Stimulated activated CD8-positive, alpha-beta memory T cell treated with anti-CD3 and anti-CD28 coated beads, Interleukin-15, amount 100 ng/mL, for 1 hour (primary cell): ENCODE data around the gene THBS2.
"Not testable (repeated sequence)": the region's sequence is repeated elsewhere in the genome, so short reads cannot be mapped to it uniquely, and the experiment has no call there.

Source experiments
- DNase-seq: peaks from one replicate; pipeline ENCODE4 v3.0.0-alpha.2; 2020; ENCODE audit warnings: low read depth

THBS2 gene

GRCh38 chr6:169271877-169272216 lies 18.2 kb upstream of the THBS2 start:
- no peak for DNase-seq

DNA sequence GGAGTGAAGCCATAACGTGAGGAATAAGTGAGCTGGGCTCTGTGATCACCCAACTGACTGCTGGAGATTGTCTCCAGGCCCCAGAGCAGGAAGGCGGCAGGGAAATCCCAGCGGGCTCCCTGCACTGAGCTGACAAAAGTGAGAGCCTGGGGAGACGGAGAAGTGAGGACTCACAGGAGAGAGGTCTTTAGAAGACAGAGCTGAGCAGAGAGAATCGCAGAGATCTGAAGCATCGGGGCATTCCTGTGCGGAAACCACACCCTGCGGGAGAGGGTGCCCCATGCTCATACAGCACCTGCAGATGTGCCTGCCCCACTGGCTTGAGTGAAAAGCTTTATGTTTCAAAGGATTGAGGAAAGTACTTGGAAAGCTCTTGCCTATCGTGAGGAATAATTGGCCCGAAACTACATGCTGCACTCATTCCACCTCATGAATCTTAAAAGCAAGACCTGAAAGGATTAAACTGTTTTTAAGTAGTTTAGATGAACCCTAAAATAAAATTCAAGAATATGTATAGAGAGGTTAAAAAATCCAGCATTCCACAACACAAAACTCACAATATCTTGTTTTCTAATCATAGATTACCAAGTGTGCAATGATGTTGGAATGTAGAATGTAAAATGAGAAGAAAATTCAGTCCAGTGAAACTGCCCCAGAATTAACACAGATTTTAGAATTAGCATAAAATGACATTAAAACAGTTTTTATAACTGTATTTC lies 17.7 kb upstream of the THBS2 start:
- no peak for DNase-seq

- DNase-seq = not testable (repeated sequence)
Observed at GRCh38 chr6:169270077-169270380, 16.4 kb upstream of the THBS2 start.

- no peak for DNase-seq
Observed at GRCh38 chr6:169269180-169270076, 15.8 kb upstream of the THBS2 start.

DNA sequence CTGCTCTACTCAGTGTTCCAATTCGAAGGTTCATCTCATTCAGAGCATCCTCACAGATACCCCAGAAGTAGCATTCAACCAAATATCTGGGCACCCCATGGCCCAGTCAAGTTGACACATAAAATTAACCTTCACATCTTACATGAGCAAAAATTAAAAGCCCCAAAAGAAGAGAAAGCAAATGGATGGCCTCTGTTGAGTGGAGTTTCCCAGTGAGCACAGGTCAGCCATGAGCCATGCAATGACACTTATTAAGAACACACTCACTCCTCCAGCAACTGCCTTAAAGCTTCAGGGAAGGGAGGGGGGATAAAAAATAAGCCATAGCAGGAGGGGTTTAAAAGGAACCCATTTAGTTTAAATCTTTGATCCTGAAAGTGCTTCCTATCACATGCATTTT lies 14.6 kb upstream of the THBS2 start:
- DNase-seq = no peak

- DNase-seq = no peak
Observed at GRCh38 chr6:169266746-169267591, 13.3 kb upstream of the THBS2 start.

- DNase-seq = no peak
Observed at GRCh38 chr6:169266261-169266660, 12.6 kb upstream of the THBS2 start.

GRCh38 chr6:169265486-169266131 lies 12.0 kb upstream of the THBS2 start:
- no peak for DNase-seq

DNA sequence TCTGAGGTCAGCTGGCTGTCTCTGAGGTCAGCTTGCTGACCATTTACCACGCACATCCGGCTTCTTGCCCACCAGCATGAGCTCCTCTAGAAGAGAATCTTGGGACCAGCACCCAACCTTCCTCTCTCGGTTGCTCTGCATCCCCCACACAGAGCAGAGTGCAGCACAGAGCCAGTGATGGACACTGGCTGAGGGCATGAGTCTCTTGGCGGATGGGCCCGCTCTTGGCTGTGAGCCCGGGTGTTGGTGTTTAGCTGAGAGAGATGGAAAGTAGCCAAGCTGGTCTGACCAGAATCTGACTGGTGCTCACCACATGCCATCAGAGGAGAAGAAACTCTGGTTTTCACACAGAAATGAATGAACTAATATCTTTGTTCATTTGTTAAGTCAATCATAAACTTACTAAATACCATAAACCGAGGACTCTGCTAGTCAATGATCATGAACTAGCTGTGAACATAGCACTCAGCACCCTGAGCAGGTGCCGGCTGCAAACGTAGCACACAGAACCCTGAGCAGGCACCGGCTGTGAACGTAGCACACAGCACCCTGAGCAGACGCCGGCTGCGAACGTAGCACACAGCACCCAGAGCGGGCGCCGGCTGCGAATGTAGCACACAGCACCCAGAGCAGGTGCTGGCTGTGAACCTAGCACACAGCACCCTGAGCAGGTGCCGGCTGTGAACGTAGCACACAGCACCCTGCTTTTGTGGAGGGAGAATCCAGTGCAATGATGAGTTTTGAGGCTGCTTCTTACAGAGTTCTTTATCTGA lies 10.4 kb upstream of the THBS2 start:
- DNase-seq = no peak

DNA sequence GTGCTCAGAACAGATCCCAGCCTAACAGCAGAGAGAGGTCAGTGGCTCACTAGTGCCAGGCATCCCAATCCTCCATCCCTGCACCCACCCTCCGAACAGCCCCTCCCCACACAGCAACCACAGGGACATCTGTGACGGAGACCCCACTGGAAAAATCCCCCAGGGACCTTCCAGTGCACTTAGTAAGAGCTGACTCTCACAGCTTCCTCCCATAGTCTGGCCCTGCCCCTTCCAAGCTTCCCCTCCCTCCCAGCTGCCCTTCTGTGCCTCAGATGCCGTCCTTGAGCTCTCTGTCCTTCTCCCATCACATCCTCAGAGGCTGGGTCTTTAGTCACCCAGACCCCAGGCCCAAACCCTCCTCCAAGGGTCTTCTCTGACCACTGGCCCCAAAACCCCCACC lies 9.7 kb upstream of the THBS2 start:
- no peak for DNase-seq

GRCh38 chr6:169262602-169263001 lies 9.0 kb upstream of the THBS2 start:
- DNase-seq = not testable (repeated sequence)

- DNase-seq = no peak
Observed at GRCh38 chr6:169256518-169256917, 2.9 kb upstream of the THBS2 start.

GRCh38 chr6:169256061-169256460 lies 2.4 kb upstream of the THBS2 start:
- no peak for DNase-seq

DNA sequence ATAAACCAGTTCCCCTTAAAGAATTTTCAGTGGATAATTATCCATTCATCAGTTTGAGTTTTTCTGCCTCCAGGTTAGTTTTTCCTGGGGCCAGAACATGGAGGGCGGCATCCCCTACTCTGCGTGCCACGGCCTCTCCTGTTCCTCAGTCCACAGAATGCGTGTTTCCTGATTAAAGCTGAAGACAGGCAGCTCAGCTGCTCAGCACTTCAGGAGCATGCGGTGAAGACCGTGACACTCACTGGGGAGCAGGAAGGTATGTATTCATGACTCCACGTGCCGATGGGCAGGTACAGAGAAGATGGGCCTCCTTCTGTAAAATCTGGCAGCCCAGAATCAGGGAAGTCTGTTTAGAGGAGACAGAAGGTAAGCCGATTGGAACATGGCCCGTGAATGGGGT lies 2.0 kb upstream of the THBS2 start:
- no peak for DNase-seq

DNA sequence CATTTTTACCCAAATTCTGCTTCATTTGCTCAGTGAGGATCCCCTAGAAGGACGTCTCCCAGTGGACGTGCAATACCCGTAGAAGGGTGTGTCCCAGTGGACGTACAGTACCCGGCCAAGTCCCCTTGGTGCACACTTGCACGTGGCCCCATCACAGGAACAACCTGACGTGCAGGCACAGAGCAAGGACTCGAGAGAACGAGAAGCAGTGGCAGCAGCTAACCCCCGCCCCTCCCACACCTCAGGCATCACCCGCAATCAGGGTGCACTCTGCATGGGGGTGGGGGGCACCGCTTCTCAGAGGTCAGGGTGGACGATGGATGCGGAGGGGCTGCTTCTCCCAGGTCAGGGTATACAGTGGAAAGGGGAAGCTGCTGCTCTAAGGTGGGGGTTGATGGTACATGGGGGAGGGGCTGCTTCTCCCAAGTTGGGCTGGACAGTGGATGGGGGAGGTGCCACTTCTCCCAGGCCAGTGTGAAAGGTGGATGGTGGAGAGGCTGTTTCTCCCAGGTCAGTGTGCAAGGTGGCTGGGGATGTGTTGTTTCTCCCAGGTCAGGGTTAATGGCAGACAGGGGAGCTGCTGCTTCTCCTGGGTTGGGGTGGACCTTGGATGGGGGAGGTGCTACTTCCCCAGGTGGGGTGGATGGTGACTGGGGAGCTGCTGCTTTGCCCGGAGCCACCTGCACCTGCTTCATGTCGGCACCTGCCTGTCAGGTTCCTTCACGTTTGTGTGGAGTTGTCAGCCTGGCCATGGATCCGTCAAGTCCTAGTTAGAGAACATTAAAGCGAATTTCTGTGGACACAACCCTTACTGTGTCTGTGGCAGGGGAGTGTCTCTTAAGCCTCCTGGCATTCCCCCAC lies 1.0 kb upstream of the THBS2 start:
- DNase-seq = no peak

GRCh38 chr6:169252505-169253189 lies 999 bp downstream of the THBS2 start:
- DNase-seq = no peak

DNA sequence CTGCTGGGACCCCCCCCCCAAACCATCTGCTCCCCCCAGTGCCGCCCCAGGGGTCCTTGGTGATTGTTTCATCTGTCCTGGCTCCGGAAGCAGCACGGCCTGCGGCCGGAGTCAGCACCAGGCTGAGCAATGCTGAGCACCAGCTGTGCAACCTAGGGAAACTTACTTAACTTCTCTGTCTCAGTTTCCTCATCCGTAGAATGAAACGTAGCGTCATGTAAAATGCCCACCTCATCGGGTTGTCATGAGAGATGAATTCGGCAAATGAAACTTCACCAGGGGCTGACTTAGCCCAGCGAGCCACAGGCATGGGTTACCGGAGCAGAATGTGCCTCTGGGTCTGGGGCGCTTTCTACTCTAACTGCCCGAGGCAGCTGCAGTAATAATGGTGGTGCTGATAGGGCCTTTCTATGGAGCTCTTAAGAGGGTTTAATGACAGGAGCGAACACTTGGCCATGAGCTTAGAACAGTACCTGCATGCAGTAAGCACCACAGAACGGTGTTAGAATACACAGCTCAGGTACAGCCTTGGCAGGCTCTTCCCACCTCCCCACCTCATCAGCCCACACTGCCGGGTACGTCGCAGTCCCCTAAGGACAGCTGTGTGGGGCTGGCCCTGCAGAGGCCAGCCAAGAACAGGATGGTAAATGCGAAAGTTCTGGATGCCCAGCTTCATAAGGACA lies 1.7 kb downstream of the THBS2 start:
- no peak for DNase-seq

GRCh38 chr6:169251371-169251802 lies 2.3 kb downstream of the THBS2 start:
- no peak for DNase-seq

GRCh38 chr6:169250660-169251059 lies 3.0 kb downstream of the THBS2 start:
- DNase-seq = no peak
